SKM-1 treated with dmso at 0.1 percent for 144 hours (cell line): ENCODE data around the gene FGF12.

Experiments
- DNase-seq: peaks from one replicate; lab custom pipeline; 2025; ENCODE audit not compliant: unreplicated experiment; lab: John Stamatoyannopoulos, UW

FGF12 gene

GRCh38 chr3:192354687-192355086 lies 372.7 kb downstream of the FGF12 start:
- no peak for DNase-seq

DNA sequence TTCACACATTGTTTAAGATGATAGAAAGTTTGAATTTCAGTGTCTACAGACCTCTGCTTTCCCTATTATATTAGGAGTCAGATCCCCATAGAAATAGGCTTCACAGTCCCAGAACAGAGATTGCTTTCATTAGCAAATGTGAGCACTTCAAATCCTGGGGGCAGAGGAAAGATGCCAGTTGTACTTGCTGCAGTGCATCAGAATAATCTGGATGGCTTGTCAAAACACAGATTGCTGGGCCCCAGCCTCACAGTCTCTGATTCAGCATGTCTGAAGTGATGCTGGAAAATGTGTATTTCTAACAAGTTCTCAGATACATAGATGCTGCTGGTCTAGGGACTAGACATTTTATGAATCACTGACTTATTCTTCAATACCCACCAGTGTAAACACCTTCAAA lies 375.2 kb downstream of the FGF12 start:
- DNase-seq: no peak

DNA sequence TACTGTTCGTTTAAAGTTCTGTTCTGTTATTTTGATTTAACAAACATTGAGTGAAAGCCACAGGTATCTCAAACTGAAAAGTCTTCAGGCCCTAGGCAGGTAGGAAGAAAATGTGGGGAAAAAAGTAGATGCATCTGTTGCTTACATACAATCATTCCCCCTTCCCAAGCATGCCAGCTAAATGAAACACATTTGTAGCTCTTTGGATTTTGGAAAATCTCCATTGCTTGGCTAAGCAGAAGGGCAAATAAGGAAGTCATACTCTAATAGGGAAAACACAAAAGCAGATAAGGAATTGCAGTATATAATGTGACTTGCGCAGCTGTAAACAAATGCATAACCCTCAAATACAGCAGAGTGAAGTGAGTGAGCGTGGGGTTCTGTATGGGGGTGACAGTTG lies 375.9 kb downstream of the FGF12 start:
- no peak for DNase-seq

- DNase-seq: no peak
These were observed 387.3 kb downstream of the FGF12 start for GRCh38 chr3:192340031-192340430.

DNA sequence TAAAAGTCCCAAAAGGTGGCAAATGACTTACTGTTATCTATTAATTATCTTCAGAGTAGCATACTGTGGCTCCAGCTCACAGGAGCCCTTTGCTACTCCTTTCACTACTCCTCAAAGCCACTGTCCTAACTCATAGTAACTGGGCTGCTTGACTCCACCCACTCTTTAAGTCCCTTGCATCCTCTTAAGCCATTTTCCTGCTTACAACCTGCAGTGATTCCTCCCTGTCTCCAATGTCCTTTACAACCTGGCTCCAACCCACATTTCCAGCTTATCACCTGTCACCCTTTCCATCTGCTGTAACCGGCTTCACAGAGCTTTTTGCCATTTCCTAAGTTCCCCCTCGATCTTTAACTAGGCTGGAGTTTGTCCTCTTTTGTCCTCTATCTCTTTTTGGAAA lies 388.1 kb downstream of the FGF12 start:
- no peak for DNase-seq

DNA sequence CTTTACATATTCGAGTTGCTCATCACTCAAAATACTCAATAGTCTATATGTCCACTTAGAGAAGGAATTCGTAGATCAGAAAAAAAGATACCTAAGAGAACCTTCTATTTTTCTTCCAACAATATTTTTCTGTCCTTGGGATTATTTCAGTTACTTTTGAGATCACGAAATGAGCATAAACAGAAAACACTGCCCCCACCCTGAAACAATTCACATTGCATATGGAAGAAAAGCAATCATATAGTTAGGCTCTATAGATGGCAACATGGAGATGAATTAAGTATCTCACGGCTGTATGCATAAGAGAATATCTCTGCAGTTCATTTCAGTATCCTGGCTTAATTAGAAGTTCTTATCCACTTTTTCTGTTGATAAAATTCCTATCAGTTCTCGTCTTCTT lies 391.1 kb downstream of the FGF12 start:
- DNase-seq: no peak

DNA sequence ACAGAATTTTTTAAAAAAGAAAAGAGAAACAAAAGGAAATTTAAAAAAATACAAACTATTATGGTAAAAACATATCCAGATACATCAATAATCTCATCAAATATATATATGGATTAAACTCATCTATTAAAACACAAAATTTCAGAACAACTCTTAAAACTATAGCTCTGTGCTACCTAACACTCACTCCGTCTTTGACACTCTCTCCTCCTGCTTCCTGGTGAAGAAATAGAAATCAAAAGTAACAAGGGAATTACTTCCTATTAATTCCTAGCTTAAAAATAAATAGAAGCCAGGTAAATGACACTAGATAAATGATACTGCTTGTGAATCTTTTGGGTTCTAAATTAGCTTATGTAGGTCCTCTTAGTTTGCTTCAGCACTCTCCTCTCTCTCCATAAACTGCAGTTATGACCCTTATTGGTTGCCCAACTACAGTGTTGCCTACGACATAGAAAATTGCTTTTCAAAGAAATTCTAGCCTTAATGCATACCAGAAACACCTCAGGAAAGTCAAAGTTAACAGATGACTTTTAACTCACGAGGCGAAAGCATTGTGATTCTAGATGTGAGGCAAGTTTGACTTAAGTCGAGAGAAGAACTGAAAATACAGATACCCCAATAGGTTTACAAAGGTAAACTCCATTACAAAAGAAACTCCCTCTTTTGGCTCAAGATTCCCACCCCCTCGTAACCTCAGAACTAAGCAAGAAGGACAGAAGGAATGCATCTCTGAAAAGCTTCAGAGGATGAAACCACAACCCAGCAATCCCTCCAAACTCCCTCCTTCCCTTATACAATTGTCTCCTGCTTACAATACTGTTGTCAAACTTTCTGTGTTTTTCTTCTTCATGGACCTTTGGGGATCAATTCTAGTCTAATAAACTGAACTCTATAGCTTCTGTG lies 394.7 kb downstream of the FGF12 start:
- no peak for DNase-seq

DNA sequence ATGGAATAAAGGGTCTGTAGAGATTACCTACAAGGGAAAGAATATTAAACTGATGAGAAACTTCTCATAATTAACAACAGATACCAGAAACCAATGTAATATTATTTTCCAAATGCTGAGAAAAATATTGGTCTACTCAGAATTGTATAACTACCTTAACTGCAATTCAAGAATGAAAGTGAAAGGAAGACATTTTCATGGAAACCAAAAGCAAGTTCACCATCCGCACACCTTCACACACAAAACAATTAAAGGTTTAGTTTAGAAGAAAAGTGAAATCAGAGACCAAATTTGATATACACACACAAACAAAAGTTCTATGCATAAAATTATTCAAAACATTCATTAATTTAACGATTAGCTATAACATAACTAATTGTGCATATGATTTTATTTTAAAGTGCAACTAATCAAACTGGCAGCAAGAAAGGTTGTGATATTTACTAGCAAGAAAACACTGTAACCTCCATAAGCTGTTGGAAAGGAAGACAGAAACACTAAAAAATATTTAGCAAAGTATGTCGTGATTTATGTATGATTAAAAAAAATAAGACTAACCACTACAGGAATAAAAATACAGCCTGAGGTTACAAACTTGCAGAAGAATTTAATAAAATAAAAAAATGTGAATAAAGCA lies 395.5 kb downstream of the FGF12 start:
- DNase-seq: no peak

DNA sequence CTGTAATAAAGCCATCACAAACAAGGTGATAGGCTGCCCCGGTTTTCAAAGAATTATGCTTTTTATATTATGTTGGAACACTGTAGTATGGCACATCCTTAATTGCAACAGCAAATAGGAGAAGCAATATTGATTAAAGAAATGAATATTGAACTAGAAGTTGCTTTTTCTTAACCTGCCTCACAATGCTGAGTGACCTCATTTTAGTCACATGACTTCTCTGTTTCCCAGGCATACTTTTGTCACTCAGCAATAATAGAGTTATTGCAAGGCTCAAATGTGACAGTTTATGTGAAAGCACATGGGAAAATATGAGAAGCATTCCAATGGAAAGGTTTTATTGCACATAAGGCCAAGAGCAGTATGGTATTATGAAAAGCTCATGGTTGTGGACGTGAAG lies 400.7 kb downstream of the FGF12 start:
- no peak for DNase-seq

- DNase-seq: no peak
These were observed 409.8 kb downstream of the FGF12 start for GRCh38 chr3:192317564-192317963.

GRCh38 chr3:192313605-192314004 lies 413.7 kb downstream of the FGF12 start:
- DNase-seq: no peak

- no peak for DNase-seq
These were observed 419.7 kb downstream of the FGF12 start for GRCh38 chr3:192307631-192308030.

DNA sequence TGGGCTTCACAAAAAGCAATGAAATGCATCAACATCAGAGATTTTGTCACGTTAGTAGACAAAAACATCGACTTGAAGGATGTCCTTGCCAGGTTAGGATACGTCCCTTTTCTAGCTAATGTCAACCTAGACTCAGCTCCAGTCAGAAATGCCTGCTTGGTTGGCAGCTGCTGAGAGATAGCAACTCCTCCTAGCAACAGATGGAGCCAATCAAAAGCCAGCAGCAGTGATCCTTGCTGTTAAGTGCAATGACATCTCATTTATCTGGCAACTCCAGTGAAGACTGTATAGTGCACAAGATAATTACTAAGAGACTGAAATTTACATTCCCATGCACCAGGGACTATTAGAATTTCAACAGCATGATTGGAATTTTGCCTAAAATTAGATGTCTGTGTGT lies 424.1 kb downstream of the FGF12 start:
- DNase-seq: no peak

GRCh38 chr3:192302721-192303120 lies 424.6 kb downstream of the FGF12 start:
- DNase-seq: no peak

DNA sequence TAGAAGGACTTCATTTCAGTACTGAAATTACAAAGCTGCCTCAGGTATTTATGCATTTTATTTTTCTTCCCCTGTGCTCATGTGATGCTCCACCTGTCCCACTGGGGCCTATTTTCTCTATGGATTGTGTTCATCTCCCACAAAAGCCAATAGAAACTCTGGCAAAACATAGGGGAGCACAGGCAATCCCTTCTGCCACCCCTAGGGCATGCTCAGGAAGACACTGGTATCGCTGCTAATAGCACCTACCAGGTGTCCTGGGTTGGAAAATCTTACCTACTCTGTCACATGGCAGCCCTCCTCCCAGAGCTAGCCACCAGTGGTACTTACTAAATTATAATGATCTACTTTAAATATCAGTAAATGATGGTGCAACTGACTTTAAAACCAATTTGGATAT lies 427.4 kb downstream of the FGF12 start:
- DNase-seq: no peak

- DNase-seq: no peak
These were observed 430.5 kb downstream of the FGF12 start for GRCh38 chr3:192296845-192297244.

DNA sequence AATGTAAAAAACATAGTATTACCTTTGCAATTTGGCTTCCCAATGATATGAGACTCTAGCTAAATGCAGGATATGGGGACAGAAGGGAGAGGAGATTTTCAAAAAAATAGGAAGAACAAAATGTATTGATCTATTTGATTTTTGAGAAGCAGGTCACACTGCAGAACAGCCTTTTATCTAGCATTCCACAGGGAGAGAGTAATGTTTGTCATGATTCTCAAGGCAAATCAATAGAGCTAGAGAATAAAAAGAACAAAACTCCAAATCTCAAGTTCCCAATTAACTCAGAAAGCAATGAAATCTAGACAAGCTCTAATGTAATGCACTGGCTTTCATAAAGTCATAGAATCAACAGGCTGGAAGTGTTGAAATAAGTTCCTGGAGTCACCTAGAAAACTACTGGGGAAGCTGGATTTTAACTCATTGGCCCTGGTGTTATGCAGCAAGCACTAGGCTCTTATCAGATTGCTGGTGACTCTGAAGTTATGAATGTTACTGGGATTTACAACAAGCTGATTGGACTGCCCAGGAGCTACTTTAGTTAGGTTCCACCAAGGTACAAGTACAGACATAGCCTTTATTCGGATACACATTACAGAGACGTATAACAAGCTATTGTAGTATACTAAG lies 442.8 kb downstream of the FGF12 start:
- DNase-seq: no peak

GRCh38 chr3:192281207-192281880 lies 446.0 kb downstream of the FGF12 start:
- DNase-seq: peak; percentile 1

GRCh38 chr3:192279664-192280063 lies 447.7 kb downstream of the FGF12 start:
- no peak for DNase-seq

- DNase-seq: no peak
These were observed 449.9 kb downstream of the FGF12 start for GRCh38 chr3:192277477-192277876.

DNA sequence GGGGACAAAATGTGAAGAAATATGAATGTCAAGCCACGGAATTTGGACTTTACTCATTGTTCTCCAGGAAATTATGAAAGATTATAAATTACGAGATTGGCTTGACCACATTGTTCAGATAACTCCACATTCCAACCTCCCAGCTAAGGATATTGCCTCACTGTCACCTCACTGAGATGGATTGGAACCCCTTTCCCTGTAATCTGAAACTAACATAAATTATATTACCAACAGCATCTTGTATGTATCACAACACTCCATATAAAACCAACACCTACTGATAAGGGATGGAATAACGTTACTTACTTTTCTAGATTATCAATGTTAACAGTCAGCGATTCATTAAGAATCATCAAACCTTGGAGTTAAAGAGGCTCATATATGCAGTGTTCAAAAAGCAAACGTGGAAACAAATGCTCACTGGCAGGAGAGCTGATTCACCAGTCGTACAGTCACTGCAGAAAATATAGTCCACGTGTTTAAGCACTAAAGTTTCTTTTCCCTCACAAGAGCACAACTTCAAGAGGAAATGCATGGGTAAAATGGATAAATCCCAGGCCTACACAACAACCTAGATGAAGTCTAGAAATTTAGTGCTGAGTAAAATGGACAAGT lies 451.5 kb downstream of the FGF12 start:
- no peak for DNase-seq
